ELR (cell line): ENCODE results near the gene NOTO.
A peak's percentile ranks its signal among the peaks of the same experiment; 100 is the strongest.

ENCODE experiments used
- DNase-seq: peaks from one replicate; pipeline ENCODE4 v3.0.0-alpha.2; 2015; ENCODE audit warnings: low read depth

NOTO gene

GRCh38 chr2:73257425-73258125 lies 55.2 kb downstream of the NOTO start:
- DNase-seq = no peak

GRCh38 chr2:73258186-73258912 lies 56.0 kb downstream of the NOTO start:
- DNase-seq = no peak

GRCh38 chr2:73258913-73259215 lies 56.5 kb downstream of the NOTO start:
- no peak for DNase-seq

- no peak for DNase-seq
Measured at GRCh38 chr2:73259276-73259675, 56.9 kb downstream of the NOTO start.

GRCh38 chr2:73259704-73260337 lies 57.4 kb downstream of the NOTO start:
- no peak for DNase-seq

- DNase-seq = peak; percentile 72
Measured at GRCh38 chr2:73260338-73260984, 58.1 kb downstream of the NOTO start.
